ENCODE measurements around the gene TMEM175. TPM values are rescaled to one million over a fixed set of nuclear protein-coding genes. Genes with fewer than 3 reads are reported as not detected.

The TMEM175 gene
- total and polyA plus RNA-seq, 9 of the 15 experiments (the other 6 are each of a cell fraction or from before 2014, with no cell fraction given): 0.13 to 30.9 (median 9.4) TPM

GRCh38 chr4:986879-987623, 54.8 kb downstream of the TMEM175 start, which contains the start of gene IDUA (continued):
- TF ChIP-seq PRDM10 (IDR thresholded peaks at IDR 0.05; ENCODE audit: partially characterized antibody) (no peak), ATF7 (IDR thresholded peaks at IDR 0.05) (peak; percentile 73), SMARCB1 (IDR thresholded peaks at IDR 0.05; ENCODE audit: insufficient read length, low read depth) (no peak), HOMEZ (CRISPR knock-in tag; IDR thresholded peaks at IDR 0.05) (no peak), SIN3A (IDR thresholded peaks at IDR 0.05; ENCODE audit: borderline replicate concordance in 2 of 2, control insufficient read depth in 1 of 2, low read depth in 2 of 2, low read length in 2 of 2) (peak in 1 of 2 experiments; percentile 76; a peak in 1 of 4 replicates), ZNF444 (CRISPR knock-in tag; IDR thresholded peaks at IDR 0.05) (no peak; the same call in 1 of the 2 replicates), GABPB1 (CRISPR knock-in tag; IDR thresholded peaks at IDR 0.05) (peak; percentile 39), ZNF184 (CRISPR knock-in tag; IDR thresholded peaks at IDR 0.05) (no peak), E2F1 (CRISPR knock-in tag; IDR thresholded peaks at IDR 0.05) (no peak), CSDE1 (IDR thresholded peaks at IDR 0.05) (no peak), SRSF9 (IDR thresholded peaks at IDR 0.05; ENCODE audit: borderline replicate concordance, low read depth, low read length) (no peak), ARNT (IDR thresholded peaks at IDR 0.05) (no peak), RBBP5 (IDR thresholded peaks at IDR 0.05; ENCODE audit: borderline replicate concordance, insufficient read depth, low read length, poor library complexity, severe bottlenecking) (peak; percentile 43), CBFA2T2 (conservative IDR thresholded peaks at IDR 0.05) (no peak), CBX5 (IDR thresholded peaks at IDR 0.05; ENCODE audit: borderline replicate concordance, low read depth) (no peak), ZBTB34 (CRISPR knock-in tag; IDR thresholded peaks at IDR 0.05) (no peak), NFRKB (IDR thresholded peaks at IDR 0.05; ENCODE audit: low read depth) (no peak), ZNF277 (CRISPR knock-in tag; IDR thresholded peaks at IDR 0.05; ENCODE audit: borderline replicate concordance) (no peak), SUPT5H (IDR thresholded peaks at IDR 0.05) (no peak)

Measured in K562 (cell line).